Aorta (tissue), 5 donors: Measurements from ENCODE around the gene NINJ2. TPM values are rescaled to one million over a fixed set of nuclear protein-coding genes. Genes with fewer than 3 reads are reported as not detected.
A peak's percentile ranks its signal among the peaks of the same experiment; 100 is the strongest.

Source experiments
- ATAC-seq: fragments of 200-7000 bp; cut with Tn5 transposase; one replicate; pipeline ENCODE4 v1.9.1; 2022; ENCODE audit warnings: moderate library complexity; ENCODE audit not compliant: low FRiP score
- DNase-seq, 2 donors: peaks; one replicate each; pipeline ENCODE4 v3.0.0-alpha.2; 2020
- H3K27ac ChIP-seq, 2 donors: one replicate each; pipeline ENCODE4 v1.5.1; 2013; ENCODE audit warnings: low read length in 2 of 2, mild to moderate bottlenecking in 2 of 2, moderate library complexity in 2 of 2, control low read depth in 1 of 2, inconsistent platforms in 1 of 2, low read depth in 1 of 2
- H3K27me3 ChIP-seq, 2 donors: one replicate each; pipeline ENCODE4 v1.6.1; 2013; ENCODE audit warnings: control low read depth in 1 of 2, low read length in 1 of 2, mild to moderate bottlenecking in 1 of 2, moderate library complexity in 1 of 2; ENCODE audit not compliant: insufficient read depth in 2 of 2, control insufficient read depth in 1 of 2
- H3K36me3 ChIP-seq, 2 donors: one replicate each; pipeline ENCODE4 v1.6.1; 2013; ENCODE audit warnings: control low read depth in 1 of 2, low read length in 1 of 2, mild to moderate bottlenecking in 1 of 2; ENCODE audit not compliant: insufficient read depth in 2 of 2, control insufficient read depth in 1 of 2
- H3K4me1 ChIP-seq, 2 donors: one replicate each; pipeline ENCODE4 v1.6.1; 2013; ENCODE audit warnings: low read length in 2 of 2, control low read depth in 1 of 2, mild to moderate bottlenecking in 1 of 2, moderate library complexity in 1 of 2; ENCODE audit not compliant: insufficient read depth in 2 of 2, control insufficient read depth in 1 of 2
- H3K4me3 ChIP-seq, 2 donors: one replicate each; pipeline ENCODE4 v1.5.1; 2013; ENCODE audit warnings: low read length in 2 of 2, control low read depth in 1 of 2, mild to moderate bottlenecking in 1 of 2
- H3K9me3 ChIP-seq: one replicate; pipeline ENCODE4 v1.6.1; 2013; ENCODE audit warnings: mild to moderate bottlenecking, low read length; ENCODE audit not compliant: control insufficient read depth
- WGBS, 2 donors: extraction: QIAGEN DNeasy Blood & Tissue Kit; methylation state at CpG; one replicate each; pipeline ENCODE4 v1.1.7; 2013; 5-methylcytosine and 5-hydroxymethylcytosine counted together
- intact Hi-C, 2 donors: fragments of 100-400 bp; cut with DNase I; formaldehyde crosslinking; loops; one replicate each; pipeline versions ENCODE4 v1.14.2 to v1.15.0; 2022
- polyA plus RNA-seq, 2 donors: library from polyadenylated mRNA; stranded (reverse); fragments of 200-250 nt; gene quantifications; one replicate each; pipeline ENCODE4 v1.2.3, GENCODE V29; 2013
- total RNA-seq, 2 donors: library from RNA; stranded (reverse); fragmentation: NEBNext Ultra II Directional; extraction: Animal tissue kit (Norgen Biotek cat#: 25700); gene quantifications; one replicate each; pipeline ENCODE4 v1.2.1, GENCODE V29; 2021
- donor health status: healthy with polysubstance abuse.
- donor health status: Bipolar disorder and iron deficiency.
- donor health status: DM: no; HTN: no; CAD: no.
- donor health status: DM: no; HTN: no; CAD: no.
- donor health status: DM: yes; HTN: yes; CAD: no.

The NINJ2 gene
- total and polyA plus RNA-seq, 4 donors, result 0.95 to 11.2 (median 4.9) TPM

- Histone ChIP-seq H3K27me3 (no peaks in the 10 kb centered on the region), H3K4me3 (no peak overlapping the region), H3K4me1 (no peaks in the 10 kb centered on the region), H3K9me3 (no peaks in the 10 kb centered on the region), H3K36me3 (no peaks in the 10 kb centered on the region), H3K27ac (no peak overlapping the region)
- ATAC-seq (no peak), DNase-seq (peak in 1 of 2 donors; percentile 8)
- intact Hi-C loops, result no loop called here
- 87 to 92% methylated on average over 3 of the region's 3 CpGs for WGBS, 2 donors
Observed at GRCh38 chr12:517538-517937, 145.7 kb downstream of the NINJ2 start.

Other genes starting within 250 kb of the NINJ2 start
- 10 to 100 TPM; 17.4 to 29.9 TPM for gene B4GALNT3, start 203.5 kb downstream of the NINJ2 start, total RNA-seq
- 10 to 100 TPM; 10.3 to 20.3 TPM for gene B4GALNT3, start 203.5 kb downstream of the NINJ2 start, polyA plus RNA-seq
- 100 to 1,000 TPM; 182 to 226 TPM for gene WNK1, start 89.1 kb upstream of the NINJ2 start, total RNA-seq
- 10 to 100 TPM; 22.3 to 30.4 TPM for gene WNK1, start 89.1 kb upstream of the NINJ2 start, polyA plus RNA-seq